ENCODE measurements around the gene ISLR.
A peak's percentile ranks its signal among the peaks of the same experiment; 100 is the strongest.

The ISLR gene

DNA sequence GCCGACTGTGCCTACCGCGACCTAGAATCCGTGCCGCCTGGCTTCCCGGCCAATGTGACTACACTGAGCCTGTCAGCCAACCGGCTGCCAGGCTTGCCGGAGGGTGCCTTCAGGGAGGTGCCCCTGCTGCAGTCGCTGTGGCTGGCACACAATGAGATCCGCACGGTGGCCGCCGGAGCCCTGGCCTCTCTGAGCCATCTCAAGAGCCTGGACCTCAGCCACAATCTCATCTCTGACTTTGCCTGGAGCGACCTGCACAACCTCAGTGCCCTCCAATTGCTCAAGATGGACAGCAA, 1.4 kb downstream of the ISLR start:
- H3K4me3 ChIP-seq (ENCODE audit: low read depth, low read length), result no peak overlapping the region
- no peaks in the 10 kb centered on the region for H3K27me3 ChIP-seq (ENCODE audit: insufficient read depth, low read depth, severe bottlenecking)
- H3K36me3 ChIP-seq, result peaks cover 10% of the 10 kb centered on the region
- no peak for DNase-seq
- no peak overlapping the region for H3K27ac ChIP-seq
- TF ChIP-seq, protein P1, sequence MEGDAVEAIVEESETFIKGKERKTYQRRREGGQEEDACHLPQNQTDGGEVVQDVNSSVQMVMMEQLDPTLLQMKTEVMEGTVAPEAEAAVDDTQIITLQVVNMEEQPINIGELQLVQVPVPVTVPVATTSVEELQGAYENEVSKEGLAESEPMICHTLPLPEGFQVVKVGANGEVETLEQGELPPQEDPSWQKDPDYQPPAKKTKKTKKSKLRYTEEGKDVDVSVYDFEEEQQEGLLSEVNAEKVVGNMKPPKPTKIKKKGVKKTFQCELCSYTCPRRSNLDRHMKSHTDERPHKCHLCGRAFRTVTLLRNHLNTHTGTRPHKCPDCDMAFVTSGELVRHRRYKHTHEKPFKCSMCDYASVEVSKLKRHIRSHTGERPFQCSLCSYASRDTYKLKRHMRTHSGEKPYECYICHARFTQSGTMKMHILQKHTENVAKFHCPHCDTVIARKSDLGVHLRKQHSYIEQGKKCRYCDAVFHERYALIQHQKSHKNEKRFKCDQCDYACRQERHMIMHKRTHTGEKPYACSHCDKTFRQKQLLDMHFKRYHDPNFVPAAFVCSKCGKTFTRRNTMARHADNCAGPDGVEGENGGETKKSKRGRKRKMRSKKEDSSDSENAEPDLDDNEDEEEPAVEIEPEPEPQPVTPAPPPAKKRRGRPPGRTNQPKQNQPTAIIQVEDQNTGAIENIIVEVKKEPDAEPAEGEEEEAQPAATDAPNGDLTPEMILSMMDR (IDR thresholded peaks at IDR 0.05; ENCODE audit: low read depth, low read length), result no peak
- no peaks in the 10 kb centered on the region for H3K9me3 ChIP-seq (ENCODE audit: severe bottlenecking)

DNA sequence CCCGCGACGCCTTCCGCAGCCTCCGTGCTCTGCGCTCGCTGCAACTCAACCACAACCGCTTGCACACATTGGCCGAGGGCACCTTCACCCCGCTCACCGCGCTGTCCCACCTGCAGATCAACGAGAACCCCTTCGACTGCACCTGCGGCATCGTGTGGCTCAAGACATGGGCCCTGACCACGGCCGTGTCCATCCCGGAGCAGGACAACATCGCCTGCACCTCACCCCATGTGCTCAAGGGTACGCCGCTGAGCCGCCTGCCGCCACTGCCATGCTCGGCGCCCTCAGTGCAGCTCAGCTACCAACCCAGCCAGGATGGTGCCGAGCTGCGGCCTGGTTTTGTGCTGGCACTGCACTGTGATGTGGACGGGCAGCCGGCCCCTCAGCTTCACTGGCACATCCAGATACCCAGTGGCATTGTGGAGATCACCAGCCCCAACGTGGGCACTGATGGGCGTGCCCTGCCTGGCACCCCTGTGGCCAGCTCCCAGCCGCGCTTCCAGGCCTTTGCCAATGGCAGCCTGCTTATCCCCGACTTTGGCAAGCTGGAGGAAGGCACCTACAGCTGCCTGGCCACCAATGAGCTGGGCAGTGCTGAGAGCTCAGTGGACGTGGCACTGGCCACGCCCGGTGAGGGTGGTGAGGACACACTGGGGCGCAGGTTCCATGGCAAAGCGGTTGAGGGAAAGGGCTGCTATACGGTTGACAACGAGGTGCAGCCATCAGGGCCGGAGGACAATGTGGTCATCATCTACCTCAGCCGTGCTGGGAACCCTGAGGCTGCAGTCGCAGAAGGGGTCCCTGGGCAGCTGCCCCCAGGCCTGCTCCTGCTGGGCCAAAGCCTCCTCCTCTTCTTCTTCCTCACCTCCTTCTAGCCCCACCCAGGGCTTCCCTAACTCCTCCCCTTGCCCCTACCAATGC, 2.0 kb downstream of the ISLR start:
- DNase-seq, result no peak
- Histone ChIP-seq H3K27ac (0 out of 2 replicates have a peak overlapping the region, but pooled peaks have one; percentile 10), H3K9me3 (ENCODE audit: severe bottlenecking) (no peaks in the 10 kb centered on the region), H3K36me3 (peaks cover 16% of the 10 kb centered on the region), H3K4me3 (ENCODE audit: low read depth, low read length) (no peak overlapping the region), H3K27me3 (ENCODE audit: insufficient read depth, low read depth, severe bottlenecking) (no peaks in the 10 kb centered on the region)
- TF ChIP-seq, protein P1 (IDR thresholded peaks at IDR 0.05; ENCODE audit: low read depth, low read length), result no peak

DNA sequence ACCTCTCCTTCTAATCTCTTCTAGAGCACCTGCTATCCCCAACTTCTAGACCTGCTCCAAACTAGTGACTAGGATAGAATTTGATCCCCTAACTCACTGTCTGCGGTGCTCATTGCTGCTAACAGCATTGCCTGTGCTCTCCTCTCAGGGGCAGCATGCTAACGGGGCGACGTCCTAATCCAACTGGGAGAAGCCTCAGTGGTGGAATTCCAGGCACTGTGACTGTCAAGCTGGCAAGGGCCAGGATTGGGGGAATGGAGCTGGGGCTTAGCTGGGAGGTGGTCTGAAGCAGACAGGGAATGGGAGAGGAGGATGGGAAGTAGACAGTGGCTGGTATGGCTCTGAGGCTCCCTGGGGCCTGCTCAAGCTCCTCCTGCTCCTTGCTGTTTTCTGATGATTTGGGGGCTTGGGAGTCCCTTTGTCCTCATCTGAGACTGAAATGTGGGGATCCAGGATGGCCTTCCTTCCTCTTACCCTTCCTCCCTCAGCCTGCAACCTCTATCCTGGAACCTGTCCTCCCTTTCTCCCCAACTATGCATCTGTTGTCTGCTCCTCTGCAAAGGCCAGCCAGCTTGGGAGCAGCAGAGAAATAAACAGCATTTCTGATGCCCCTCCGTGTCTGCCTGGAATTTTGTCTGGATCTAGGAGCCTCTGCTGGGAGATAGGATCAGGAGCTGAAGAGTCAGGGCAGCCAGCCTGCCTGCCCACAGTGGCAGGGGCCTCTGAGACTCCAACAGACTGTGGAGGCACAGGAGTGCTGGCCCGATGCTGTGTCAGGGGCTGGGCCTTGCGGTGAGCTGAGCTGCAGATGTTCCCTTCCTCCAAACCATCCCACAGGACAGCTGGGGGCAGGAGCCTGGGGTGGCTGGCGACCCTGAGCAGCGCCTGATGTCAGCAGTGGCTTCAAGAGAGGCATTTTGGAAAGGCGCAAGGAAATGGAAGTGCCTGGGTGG, 3.0 kb downstream of the ISLR start:
- H3K27me3 ChIP-seq (ENCODE audit: insufficient read depth, low read depth, severe bottlenecking), result no peaks in the 10 kb centered on the region
- TF ChIP-seq, protein P1 (IDR thresholded peaks at IDR 0.05; ENCODE audit: low read depth, low read length), result 0 out of 2 replicates have a peak, but pooled peaks have one; percentile 31

DNA sequence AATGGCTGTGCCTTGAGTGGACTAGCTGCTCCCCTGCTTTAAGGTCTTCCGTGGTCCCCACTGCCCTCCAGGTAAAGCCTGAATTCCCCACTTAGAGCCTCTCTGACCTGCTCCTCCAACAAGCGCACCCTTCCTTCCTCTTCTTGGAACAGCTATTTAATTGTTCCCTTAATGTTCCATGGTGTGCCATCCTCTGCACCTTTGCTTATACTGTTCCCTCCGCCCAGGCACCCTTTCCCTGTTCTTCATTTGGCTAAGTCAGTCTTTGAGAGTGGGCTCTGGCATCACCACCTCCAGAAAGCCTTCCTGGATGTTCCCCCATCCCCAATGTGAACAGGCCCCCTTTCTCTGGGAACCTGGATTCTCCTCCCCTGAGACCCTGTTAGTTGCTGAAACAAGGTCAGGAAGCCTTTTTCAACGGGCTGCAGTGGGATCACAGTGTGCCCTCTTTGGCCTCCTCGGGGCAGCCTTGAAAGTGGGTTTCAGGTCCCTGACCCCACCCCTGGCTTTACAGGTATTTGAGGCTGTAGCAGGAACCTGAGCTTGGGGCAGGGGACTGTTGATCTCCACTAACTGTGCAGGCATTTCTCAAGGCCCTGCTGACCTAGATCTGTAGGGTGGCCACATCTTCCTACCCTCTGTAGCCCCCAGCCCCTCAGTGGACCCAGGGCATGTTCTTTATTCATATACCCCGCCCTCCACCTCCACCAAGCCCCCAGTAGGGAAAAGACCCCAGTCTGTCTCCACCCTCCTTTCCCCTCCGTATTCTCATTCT, 5.0 kb downstream of the ISLR start:
- H3K36me3 ChIP-seq, result peaks cover 46% of the 10 kb centered on the region
- TF ChIP-seq, protein P1 (IDR thresholded peaks at IDR 0.05; ENCODE audit: low read depth, low read length), result no peak
- H3K27ac ChIP-seq, result no peak overlapping the region
- H3K27me3 ChIP-seq (ENCODE audit: insufficient read depth, low read depth, severe bottlenecking), result no peaks in the 10 kb centered on the region
- no peak overlapping the region for H3K4me3 ChIP-seq (ENCODE audit: low read depth, low read length)
- DNase-seq, result no peak
- no peaks in the 10 kb centered on the region for H3K9me3 ChIP-seq (ENCODE audit: severe bottlenecking)

More for the DNA sequence above, 3.0 kb downstream of the ISLR start:
- Histone ChIP-seq H3K27ac (0 out of 2 replicates have a peak overlapping the region, but pooled peaks have one; percentile 10), H3K36me3 (peaks cover 27% of the 10 kb centered on the region), H3K9me3 (ENCODE audit: severe bottlenecking) (no peaks in the 10 kb centered on the region), H3K4me3 (ENCODE audit: low read depth, low read length) (no peak overlapping the region)
- peak; percentile 60 for DNase-seq

DNA sequence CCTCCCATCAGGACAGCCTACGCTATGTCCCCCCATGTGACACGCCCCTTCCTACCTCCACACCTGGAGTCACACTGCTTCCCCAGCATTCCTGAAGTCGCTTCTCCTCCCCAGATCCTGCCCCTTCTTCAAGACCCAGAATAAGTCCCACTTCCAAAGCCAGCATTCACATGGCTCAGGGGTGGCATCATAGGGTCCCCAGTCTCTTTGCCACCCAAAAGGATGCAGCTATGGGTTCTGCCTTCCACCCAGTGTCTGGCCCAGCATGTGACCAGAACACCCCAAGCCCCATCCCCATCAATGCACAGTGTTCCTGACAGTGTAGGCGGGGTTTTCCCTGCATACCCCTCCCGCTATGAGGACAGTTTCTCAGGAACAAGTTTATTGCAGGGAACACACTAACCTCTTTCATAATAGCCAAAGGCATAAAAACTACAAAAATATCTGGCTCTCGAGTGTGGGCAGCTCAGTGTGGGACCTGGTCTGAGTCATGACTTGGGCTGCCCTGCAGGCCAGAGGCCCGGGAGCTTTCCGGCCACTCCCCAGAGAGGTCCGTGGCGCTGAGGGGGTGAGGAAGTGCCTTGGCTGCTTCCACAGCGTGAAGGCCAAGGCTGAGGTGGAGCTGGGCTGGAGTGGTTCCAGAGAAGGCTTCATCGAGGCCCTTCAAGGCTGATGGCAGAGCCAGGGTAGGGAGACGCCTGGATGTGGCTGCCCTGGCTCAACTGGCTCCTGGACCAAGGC, 5.8 kb downstream of the ISLR start:
- Histone ChIP-seq H3K27me3 (ENCODE audit: insufficient read depth, low read depth, severe bottlenecking) (no peaks in the 10 kb centered on the region), H3K9me3 (ENCODE audit: severe bottlenecking) (no peaks in the 10 kb centered on the region), H3K36me3 (peaks cover 52% of the 10 kb centered on the region), H3K27ac (no peak overlapping the region), H3K4me3 (ENCODE audit: low read depth, low read length) (no peak overlapping the region)
- DNase-seq, result no peak
- TF ChIP-seq, protein P1 (IDR thresholded peaks at IDR 0.05; ENCODE audit: low read depth, low read length), result no peak

Data from WERI-Rb-1 (cell line).